H7 (cell line): ENCODE measurements around the gene DISP3. TPM values are rescaled to one million over a fixed set of nuclear protein-coding genes. Genes with fewer than 3 reads are reported as not detected.

Experiments
- DNase-seq: peaks from one replicate; pipeline ENCODE4 v3.0.0; 2012
- H3K27me3 ChIP-seq: 2 replicates; pipeline ENCODE4 v1.6.0; 2011; ENCODE audit warnings: mild to moderate bottlenecking, low read length; ENCODE audit not compliant: control insufficient read depth, insufficient read depth
- H3K36me3 ChIP-seq: replicated peaks from 2 replicates; pipeline ENCODE4 v1.5.1; 2011; ENCODE audit warnings: low read length; ENCODE audit not compliant: control insufficient read depth, insufficient read depth
- H3K4me3 ChIP-seq: 2 replicates; pipeline ENCODE4 v1.5.1; 2011; ENCODE audit warnings: low read depth, mild to moderate bottlenecking, control low read depth, low read length, moderate library complexity; ENCODE audit not compliant: insufficient read depth
- total RNA-seq: library from RNA; depleted of rRNA; stranded (reverse); fragments of >200 nt; shearing (Covaris generic); gene quantifications from 2 replicates; pipeline ENCODE4 v1.2.3, GENCODE V29; 2014

The DISP3 gene
- total RNA-seq, 1 experiment from 2014 or later = 6.1 TPM

DNA sequence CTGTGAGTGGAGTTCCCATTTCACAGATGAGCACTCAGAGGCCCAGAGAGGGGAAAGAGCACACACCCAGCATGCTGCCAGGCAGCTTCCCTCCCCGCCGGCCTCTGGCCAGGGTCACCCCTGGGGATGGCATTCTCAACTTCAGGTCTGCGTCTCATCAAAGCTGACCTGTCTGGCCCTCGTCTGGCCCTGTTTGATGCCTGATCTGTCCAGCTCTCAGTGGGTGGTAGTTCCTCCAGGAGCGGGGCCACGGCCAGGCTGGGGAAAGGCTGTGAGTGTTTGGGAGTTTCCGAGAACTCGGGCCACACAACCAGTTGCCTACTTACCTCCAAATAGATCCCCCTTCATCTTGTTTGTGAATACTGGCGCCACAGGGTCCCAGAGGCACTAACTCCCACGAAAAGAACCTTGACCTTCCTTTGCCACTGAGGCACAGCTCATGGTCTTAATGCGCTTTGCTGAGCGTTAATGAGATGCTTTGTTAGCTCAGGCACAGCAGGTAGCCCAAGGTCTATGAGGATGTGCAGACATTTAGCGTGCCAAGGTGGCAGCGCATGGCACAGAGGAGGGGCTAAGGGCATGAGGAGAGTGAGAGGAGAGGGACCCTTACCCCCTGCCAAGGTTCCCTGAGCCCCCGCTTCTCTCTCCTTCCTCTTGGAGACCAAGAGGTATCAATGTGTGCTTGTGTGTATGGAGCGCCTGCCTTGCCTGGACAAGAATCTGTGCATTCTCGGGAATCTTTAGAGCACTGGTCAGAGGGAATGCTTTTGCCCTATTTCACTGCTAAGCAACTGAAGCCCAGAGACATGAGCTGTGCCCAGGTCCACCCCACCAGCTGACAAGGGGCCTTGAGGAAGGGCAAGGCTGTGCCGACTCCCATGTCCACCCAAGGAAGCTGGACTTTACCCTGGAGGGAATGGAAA is 61.2 kb downstream of the DISP3 start:
- Histone ChIP-seq H3K4me3 (no peak overlapping the region), H3K27me3 (no peaks in the 10 kb centered on the region; the same call in 1 of the 2 replicates), H3K36me3 (no peaks in the 10 kb centered on the region)
- DNase-seq = peak; percentile 62

DNA sequence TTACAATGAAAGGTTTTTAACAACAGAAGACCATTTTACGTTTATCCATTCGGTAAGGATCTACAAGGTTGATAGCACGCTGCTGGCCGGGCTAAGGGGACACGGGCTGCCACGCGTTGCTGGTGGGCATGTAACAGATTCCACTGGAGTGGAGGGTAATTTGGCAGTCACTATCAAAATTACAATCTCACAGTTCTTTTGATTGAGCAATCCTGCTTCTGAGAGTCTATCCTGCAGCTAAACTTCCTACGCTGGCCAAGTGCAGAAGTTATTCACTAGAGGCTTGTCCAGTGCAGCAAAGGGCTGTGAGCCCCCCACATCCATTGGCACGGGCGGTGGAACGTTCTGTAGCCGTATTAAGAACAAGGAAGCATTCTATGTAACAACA is 61.8 kb downstream of the DISP3 start:
- H3K27me3 ChIP-seq = no peaks in the 10 kb centered on the region; the same call in 1 of the 2 replicates
- H3K4me3 ChIP-seq = no peak overlapping the region
- DNase-seq = no peak
- H3K36me3 ChIP-seq = no peaks in the 10 kb centered on the region

DNA sequence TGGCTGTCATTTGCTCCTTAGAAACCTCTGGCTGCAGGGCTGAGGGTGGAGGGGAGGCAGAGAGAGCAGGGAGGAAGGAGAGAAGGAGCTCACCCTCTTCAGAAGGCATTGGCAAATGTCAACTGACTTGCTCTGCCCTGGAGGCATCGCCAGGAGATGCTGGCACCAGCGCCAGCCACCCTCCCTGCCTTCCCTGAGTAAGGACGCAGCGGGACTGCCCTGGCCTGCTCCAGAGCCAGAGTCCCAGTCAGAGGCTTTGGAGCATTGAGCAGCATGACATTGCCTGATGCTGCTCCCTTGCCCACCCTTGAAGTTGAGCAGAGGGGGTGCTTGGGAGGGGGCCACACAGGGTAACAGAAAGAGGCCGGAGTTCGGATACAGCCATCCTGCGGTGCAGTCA is 62.3 kb downstream of the DISP3 start:
- no peak overlapping the region for H3K4me3 ChIP-seq
- H3K27me3 ChIP-seq = no peaks in the 10 kb centered on the region; the same call in 1 of the 2 replicates
- DNase-seq = no peak
- H3K36me3 ChIP-seq = no peaks in the 10 kb centered on the region

DNA sequence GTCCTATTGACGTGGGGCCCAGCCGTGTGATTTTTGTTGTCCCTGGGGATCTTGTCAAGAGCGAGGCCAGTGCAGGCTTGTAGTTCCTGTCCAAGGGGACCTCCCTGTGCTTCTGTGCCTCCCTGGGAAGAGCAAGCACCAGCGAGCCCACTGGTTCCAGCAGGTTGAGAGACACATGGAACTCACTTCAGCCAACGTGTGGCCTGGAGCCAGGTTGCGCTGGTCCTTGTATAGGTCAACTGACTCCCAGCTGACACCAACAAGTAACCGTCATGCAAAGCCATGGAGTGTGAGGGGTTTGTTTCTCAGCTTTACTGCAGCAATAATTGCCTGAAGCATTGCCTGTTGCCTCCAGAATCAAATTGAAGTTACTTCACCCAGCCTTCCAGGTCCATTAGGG is 63.0 kb downstream of the DISP3 start:
- H3K36me3 ChIP-seq = no peaks in the 10 kb centered on the region
- H3K4me3 ChIP-seq = no peak overlapping the region
- DNase-seq = no peak
- H3K27me3 ChIP-seq = no peaks in the 10 kb centered on the region; the same call in 1 of the 2 replicates

DNA sequence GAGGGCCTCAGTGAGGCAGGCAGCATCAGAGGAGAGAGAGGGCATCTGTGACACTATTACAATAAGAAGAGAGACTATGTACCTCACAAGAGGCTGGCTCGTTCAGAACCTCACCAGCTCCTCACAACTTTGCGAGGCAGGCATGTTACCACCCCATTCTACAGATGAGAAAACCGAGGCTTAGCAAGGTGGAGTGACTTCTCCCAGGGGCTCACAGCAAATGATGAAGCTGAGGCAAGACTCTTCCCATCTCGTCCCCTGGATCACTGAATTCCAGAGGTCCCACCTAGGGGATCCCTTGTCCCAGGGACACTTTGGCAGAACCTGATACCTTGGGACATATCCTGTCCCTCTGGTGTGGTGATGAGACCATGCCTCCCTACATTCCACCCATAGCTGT is 64.4 kb downstream of the DISP3 start:
- H3K27me3 ChIP-seq = peaks cover 2% of the 10 kb centered on the region; the same call in 1 of the 2 replicates
- no peaks in the 10 kb centered on the region for H3K36me3 ChIP-seq
- no peak for DNase-seq
- H3K4me3 ChIP-seq = no peak overlapping the region

DNA sequence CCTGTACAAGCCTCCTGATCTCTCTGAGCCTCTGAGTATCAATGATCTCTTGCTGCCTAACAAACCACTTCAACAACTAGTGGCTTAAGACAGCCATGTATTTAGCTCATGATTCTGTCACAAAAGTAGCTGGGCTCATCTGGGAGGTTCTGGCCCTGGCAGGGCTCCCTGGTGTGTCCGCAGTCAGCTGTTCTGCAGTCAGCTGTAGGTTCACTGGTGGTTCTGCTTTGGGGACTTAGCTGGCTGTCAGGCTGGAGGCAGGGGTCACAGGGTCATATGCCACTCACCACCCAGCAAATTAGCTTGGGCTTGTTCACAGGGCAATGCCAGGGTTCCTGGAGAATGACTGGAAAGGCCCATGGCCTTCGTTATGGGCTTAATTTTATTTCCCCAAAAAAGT is 64.8 kb downstream of the DISP3 start:
- H3K36me3 ChIP-seq = no peaks in the 10 kb centered on the region
- no peak overlapping the region for H3K4me3 ChIP-seq
- H3K27me3 ChIP-seq = peaks cover 2% of the 10 kb centered on the region; the same call in 1 of the 2 replicates
- no peak for DNase-seq

GRCh38 chr1:11546456-11546855 is 67.5 kb downstream of the DISP3 start:
- DNase-seq = no peak
- no peaks in the 10 kb centered on the region for H3K36me3 ChIP-seq
- H3K27me3 ChIP-seq = peaks cover 2% of the 10 kb centered on the region; the same call in 1 of the 2 replicates
- no peak overlapping the region for H3K4me3 ChIP-seq

DNA sequence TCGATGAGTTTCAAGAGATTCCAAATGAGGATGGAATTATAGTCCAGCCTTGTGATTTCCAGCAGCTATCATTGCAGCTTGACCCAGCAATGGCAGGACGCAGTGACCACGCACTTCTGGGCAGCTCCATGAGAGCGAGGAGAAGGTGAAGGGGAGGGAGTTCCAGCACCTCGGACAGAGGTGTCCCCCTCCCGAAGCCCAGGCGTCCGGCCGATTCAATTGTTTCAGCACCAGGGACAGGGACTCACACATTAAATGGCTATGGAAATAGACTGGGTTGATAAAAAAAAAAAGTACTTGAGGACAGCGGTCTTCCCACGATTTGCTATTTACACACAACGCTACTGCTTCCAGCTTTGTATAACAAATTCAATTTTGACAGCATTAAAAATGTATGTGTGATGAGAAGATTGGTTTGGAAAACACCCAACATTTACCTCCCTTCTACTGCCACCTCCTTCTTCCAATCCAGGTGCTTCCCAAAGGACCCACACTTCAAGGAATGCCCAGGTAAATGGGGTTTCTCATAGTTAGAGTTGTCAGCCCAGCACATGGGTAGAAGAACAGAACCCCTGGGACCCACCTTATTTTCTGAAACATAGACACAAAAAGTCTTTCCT is 71.8 kb downstream of the DISP3 start:
- Histone ChIP-seq H3K4me3 (no peak overlapping the region), H3K36me3 (no peaks in the 10 kb centered on the region), H3K27me3 (peaks cover 2% of the 10 kb centered on the region; the same call in 1 of the 2 replicates)
- DNase-seq = peak; percentile 93

GRCh38 chr1:11558276-11558675 is 79.3 kb downstream of the DISP3 start:
- peak; percentile 83 for DNase-seq
- H3K27me3 ChIP-seq = no peaks in the 10 kb centered on the region; the same call in 1 of the 2 replicates
- H3K36me3 ChIP-seq = no peaks in the 10 kb centered on the region
- no peak overlapping the region for H3K4me3 ChIP-seq

- no peak for DNase-seq
- Histone ChIP-seq H3K4me3 (no peak overlapping the region), H3K27me3 (no peaks in the 10 kb centered on the region; the same call in 1 of the 2 replicates), H3K36me3 (no peaks in the 10 kb centered on the region)
Observed at GRCh38 chr1:11558871-11559590, 80.1 kb downstream of the DISP3 start.

DNA sequence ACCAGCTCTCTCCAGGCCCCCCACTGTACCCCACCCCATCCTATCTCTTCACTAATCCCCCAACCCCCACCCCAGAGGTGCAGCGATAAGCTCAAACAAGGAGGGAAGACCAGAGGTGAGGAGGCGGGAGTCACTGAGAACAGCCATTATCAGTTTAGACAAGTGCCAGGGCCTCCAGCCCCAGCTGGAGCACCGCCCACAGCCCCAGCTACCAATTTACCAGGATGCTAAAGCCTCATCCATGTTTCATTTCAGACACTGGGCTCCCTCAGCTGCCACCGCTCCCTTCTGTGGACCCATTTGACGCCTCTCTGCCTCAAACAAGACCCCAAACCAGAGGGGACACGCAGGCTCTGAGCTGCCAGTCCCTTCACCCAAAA is 80.6 kb downstream of the DISP3 start:
- no peaks in the 10 kb centered on the region; the same call in 1 of the 2 replicates for H3K27me3 ChIP-seq
- no peaks in the 10 kb centered on the region for H3K36me3 ChIP-seq
- H3K4me3 ChIP-seq = no peak overlapping the region

DNA sequence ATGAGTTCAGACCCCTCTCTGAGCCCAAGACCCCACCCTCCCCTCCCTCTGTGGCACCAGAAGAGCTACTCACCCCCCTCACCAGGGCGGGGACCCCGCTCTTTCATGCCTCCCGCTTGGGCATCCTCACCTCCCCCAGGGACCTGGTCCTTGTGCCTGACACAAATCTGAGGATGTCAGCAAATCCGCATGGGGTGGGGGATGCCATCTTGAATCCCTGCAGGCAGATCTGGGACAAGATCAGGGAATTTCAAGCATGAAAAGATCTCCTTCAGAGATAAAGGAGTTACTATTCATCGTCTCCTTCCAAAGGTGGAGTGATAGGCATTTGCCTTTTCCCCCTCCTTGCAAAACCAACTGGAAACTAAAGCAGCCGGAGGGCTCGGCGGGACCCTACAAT is 81.1 kb downstream of the DISP3 start:
- DNase-seq = no peak
- H3K36me3 ChIP-seq = no peaks in the 10 kb centered on the region
- H3K4me3 ChIP-seq = no peak overlapping the region
- H3K27me3 ChIP-seq = no peaks in the 10 kb centered on the region; the same call in 1 of the 2 replicates

More for the DNA sequence above, 80.6 kb downstream of the DISP3 start:
- DNase-seq = no peak

GRCh38 chr1:11561740-11562139 is 82.8 kb downstream of the DISP3 start:
- Histone ChIP-seq H3K4me3 (no peak overlapping the region), H3K36me3 (no peaks in the 10 kb centered on the region), H3K27me3 (no peaks in the 10 kb centered on the region)
- DNase-seq = no peak

DNA sequence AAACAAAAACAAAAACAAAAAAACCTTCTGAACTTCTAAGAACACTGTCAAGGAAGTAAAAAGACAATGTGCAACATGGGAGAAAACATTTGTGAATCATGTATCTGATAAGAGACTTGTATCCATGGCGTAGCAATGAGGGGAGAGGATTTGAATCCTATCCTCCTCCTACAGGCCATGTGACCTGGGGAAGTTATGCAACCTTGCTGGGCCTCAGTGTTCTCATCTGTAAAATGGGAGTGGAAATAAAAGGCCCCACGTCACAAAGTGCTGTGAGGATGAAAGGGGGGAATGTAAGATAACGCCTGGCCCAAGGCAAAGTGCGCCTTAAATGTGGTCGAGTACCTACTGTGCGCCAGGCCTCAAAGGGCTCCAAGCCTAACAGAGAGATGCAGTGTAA is 83.7 kb downstream of the DISP3 start:
- Histone ChIP-seq H3K27me3 (no peaks in the 10 kb centered on the region), H3K36me3 (no peaks in the 10 kb centered on the region), H3K4me3 (no peak overlapping the region)
- DNase-seq = no peak
